ENCODE measurements around the gene CIDEB.

- TF ChIP-seq SAP30 (IDR thresholded peaks at IDR 0.05; ENCODE audit: borderline replicate concordance, insufficient read depth, low read depth, low read length, poor library complexity, severe bottlenecking) (no peak), POLR2AphosphoS5 (IDR thresholded peaks at IDR 0.05; ENCODE audit: control insufficient read depth, insufficient read depth, low read depth, low read length) (no peak), MAX (CRISPR knock-in tag; IDR thresholded peaks at IDR 0.05) (no peak), FOXA1 (IDR thresholded peaks at IDR 0.05; ENCODE audit: borderline replicate concordance) (no peak), ZNF232 (CRISPR knock-in tag; IDR thresholded peaks at IDR 0.05) (no peak), ZFP36 (IDR thresholded peaks at IDR 0.05; ENCODE audit: low read depth, low read length, partially characterized antibody) (no peak)
- TF ChIP-seq, protein P1, sequence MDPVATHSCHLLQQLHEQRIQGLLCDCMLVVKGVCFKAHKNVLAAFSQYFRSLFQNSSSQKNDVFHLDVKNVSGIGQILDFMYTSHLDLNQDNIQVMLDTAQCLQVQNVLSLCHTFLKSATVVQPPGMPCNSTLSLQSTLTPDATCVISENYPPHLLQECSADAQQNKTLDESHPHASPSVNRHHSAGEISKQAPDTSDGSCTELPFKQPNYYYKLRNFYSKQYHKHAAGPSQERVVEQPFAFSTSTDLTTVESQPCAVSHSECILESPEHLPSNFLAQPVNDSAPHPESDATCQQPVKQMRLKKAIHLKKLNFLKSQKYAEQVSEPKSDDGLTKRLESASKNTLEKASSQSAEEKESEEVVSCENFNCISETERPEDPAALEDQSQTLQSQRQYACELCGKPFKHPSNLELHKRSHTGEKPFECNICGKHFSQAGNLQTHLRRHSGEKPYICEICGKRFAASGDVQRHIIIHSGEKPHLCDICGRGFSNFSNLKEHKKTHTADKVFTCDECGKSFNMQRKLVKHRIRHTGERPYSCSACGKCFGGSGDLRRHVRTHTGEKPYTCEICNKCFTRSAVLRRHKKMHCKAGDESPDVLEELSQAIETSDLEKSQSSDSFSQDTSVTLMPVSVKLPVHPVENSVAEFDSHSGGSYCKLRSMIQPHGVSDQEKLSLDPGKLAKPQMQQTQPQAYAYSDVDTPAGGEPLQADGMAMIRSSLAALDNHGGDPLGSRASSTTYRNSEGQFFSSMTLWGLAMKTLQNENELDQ (CRISPR knock-in tag; IDR thresholded peaks at IDR 0.05; ENCODE audit: borderline replicate concordance): no peak
- TF ChIP-seq, protein P2, sequence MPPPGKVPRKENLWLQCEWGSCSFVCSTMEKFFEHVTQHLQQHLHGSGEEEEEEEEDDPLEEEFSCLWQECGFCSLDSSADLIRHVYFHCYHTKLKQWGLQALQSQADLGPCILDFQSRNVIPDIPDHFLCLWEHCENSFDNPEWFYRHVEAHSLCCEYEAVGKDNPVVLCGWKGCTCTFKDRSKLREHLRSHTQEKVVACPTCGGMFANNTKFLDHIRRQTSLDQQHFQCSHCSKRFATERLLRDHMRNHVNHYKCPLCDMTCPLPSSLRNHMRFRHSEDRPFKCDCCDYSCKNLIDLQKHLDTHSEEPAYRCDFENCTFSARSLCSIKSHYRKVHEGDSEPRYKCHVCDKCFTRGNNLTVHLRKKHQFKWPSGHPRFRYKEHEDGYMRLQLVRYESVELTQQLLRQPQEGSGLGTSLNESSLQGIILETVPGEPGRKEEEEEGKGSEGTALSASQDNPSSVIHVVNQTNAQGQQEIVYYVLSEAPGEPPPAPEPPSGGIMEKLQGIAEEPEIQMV (tag; conservative IDR thresholded peaks at IDR 0.05; ENCODE audit: low read depth): no peak
Measured at GRCh38 chr14:24342889-24343288, 35.1 kb upstream of the CIDEB start.

All from K562 (cell line).